NB4 (cell line): ENCODE results near the gene OTX2.

Experiments
- DNase-seq: peaks from one replicate; pipeline ENCODE4 v3.0.0; 2010; ENCODE audit warnings: low read depth
- H3K4me3 ChIP-seq: one replicate; pipeline ENCODE4 v1.5.1; 2011; ENCODE audit warnings: mild to moderate bottlenecking, low read depth, low read length, moderate library complexity
- MYC ChIP-seq: IDR thresholded peaks from 2 replicates; pipeline ENCODE4 v1.6.1; 2011; ENCODE audit warnings: low read depth, low read length
- POLR2A ChIP-seq: IDR thresholded peaks from 2 replicates; pipeline ENCODE4 v1.6.1; 2011; ENCODE audit warnings: mild to moderate bottlenecking; ENCODE audit not compliant: insufficient read length; ENCODE audit errors: extremely low read depth
- TF ChIP-seq, protein P1 (sequence below): IDR thresholded peaks from 2 replicates; pipeline ENCODE4 v1.6.1; 2011; ENCODE audit warnings: low read depth, low read length
- TF ChIP-seq, protein P2 (sequence below): IDR thresholded peaks from one replicate; pipeline ENCODE4 v1.5.1; 2012; ENCODE audit warnings: low read depth, low read length

OTX2 gene

DNA sequence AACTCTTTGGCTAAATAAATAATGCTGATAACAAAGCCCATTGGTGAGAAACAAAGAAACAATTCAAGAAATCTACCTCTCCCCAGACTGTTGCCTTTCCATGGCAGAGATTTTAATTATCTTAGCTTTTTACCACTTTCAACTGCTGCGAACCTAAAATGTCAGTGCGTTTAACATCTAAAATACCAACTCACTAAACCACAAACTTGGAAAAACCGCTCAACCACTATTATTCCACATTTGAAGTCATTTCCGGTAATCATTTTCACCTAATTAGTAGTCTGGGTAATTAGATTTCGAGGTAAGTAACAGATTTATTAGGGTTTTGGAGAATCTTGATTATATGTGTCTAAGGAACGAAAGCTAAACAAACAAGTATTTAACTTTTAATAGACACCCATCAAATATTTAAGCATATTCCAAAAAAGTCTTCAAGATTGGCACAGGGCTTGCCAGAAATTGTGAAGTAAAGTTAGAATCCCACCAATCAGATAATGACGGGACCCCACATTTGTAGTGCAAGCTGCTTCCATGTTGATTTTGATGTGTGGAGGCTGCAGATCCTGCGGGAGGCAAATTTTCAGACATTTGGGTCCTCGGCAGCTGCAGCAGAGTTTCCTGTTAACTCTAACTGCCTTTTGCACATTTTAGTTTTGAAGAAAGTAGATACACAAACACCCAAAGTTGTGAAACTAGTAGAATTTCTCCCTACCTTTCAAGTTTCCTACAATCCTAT, 4.1 kb downstream of the OTX2 start:
- DNase-seq: no peak
- no peak overlapping the region for H3K4me3 ChIP-seq
- TF ChIP-seq, protein P1, sequence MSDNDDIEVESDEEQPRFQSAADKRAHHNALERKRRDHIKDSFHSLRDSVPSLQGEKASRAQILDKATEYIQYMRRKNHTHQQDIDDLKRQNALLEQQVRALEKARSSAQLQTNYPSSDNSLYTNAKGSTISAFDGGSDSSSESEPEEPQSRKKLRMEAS: no peak
- TF ChIP-seq, protein P2, sequence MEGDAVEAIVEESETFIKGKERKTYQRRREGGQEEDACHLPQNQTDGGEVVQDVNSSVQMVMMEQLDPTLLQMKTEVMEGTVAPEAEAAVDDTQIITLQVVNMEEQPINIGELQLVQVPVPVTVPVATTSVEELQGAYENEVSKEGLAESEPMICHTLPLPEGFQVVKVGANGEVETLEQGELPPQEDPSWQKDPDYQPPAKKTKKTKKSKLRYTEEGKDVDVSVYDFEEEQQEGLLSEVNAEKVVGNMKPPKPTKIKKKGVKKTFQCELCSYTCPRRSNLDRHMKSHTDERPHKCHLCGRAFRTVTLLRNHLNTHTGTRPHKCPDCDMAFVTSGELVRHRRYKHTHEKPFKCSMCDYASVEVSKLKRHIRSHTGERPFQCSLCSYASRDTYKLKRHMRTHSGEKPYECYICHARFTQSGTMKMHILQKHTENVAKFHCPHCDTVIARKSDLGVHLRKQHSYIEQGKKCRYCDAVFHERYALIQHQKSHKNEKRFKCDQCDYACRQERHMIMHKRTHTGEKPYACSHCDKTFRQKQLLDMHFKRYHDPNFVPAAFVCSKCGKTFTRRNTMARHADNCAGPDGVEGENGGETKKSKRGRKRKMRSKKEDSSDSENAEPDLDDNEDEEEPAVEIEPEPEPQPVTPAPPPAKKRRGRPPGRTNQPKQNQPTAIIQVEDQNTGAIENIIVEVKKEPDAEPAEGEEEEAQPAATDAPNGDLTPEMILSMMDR: no peak
- TF ChIP-seq MYC (no peak), POLR2A (no peak)

DNA sequence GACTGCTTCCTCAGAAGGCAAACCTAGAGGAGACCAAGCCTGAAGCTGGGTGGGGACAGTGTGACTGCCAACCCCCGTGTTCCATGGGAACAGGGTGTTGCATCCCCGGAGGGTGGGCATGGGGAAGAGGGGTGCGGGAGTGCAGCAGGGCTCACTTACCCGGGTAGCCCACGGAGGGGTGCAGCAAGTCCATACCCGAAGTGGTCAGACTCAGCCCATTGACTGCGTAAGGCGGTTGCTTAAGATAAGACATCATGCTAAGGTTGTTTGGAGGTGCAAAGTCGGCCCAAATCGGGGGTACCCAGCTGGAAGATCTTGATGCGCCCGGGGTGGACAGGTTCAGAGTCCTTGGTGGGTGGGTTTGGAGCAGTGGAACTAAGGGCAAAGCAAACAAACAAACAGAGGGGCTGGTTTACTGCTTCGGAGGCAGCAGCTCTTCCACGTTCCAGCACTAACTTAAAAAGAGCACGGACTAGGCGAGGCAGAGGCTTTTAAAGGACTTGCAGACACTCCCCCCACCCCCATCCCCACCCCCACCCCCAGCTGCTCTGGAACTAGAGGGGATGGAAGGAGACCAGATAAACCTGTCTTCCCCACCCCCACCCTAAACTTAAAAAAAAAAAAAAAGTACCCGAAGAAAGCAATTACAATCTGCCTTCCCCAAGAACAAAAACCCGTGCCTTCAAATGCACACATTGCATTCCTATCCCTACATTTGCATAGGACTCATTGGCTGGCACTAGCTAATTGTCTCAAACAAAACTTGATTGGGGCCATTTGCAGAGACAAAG, 4.9 kb downstream of the OTX2 start:
- no peak overlapping the region for H3K4me3 ChIP-seq
- TF ChIP-seq, protein P2: no peak
- TF ChIP-seq MYC (no peak), POLR2A (no peak)
- TF ChIP-seq, protein P1: no peak
- DNase-seq: no peak

DNA sequence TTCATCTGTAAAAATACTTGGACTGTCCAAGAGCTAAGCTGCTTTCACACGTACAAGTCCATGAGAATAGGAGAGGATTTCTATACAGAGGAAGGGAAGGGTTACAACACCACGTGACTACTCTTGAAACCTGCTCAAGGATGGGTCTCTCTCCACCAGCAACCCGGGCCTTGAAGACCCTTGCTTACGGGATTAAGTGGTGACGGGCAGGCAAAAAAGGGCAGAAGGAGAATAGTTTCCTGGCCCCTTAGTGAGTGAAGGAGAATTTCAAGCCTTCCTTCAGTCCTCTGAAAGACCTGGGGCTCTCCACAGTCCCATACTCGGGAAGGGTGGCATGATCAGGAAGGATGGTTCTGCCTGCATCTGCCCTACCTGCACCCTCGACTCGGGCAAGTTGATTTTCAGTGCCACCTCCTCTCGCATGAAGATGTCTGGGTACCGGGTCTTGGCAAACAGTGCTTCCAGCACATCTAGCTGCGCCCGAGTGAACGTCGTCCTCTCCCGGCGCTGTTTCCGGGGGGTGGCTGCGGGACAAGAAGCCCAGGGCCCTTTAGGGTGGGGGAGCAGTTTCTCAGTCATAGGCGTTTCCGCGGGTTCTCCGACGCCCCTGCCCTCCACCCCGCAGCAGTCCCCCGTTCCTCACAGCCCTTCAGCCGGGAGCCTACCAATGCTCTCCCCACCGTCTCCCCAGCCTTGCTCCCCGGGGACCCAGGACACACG, 6.3 kb downstream of the OTX2 start:
- no peak overlapping the region for H3K4me3 ChIP-seq
- TF ChIP-seq, protein P1: no peak
- TF ChIP-seq POLR2A (no peak), MYC (no peak)
- TF ChIP-seq, protein P2: no peak
- no peak for DNase-seq

DNA sequence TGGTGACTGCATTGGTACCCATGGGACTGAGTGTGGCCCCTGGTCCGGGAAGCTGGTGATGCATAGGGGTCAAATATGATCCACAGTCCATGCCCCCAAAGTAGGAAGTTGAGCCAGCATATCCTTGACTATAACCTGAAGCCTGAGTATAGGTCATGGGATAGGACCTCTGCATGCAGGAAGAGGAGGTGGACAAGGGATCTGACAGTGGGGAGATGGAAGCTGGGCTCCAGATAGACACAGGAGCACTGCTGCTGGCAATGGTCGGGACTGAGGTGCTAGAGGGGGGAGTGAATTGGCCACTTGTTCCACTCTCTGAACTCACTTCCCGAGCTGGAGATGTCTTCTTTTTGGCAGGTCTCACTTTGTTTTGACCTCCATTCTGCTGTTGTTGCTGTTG, 8.4 kb downstream of the OTX2 start:
- TF ChIP-seq MYC (no peak), POLR2A (no peak)
- TF ChIP-seq, protein P2: no peak
- TF ChIP-seq, protein P1: no peak
- no peak overlapping the region for H3K4me3 ChIP-seq
- no peak for DNase-seq

DNA sequence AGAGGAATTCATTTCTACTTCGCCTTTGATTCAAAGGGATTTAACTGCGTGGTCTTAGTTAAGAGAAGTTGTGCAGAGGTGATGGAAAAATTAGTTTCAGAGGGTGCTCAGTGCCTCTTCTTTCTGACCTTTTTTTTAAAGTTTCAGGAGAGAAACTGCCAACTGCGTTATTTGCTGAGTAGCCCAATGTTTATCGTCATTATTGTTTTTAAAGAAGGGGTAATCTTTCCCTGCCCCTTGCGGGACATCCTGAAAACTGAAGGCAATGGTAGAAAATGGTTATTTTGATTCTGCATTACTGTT, 11.0 kb downstream of the OTX2 start:
- no peak for DNase-seq
- no peak overlapping the region for H3K4me3 ChIP-seq
- TF ChIP-seq MYC: no peak
- TF ChIP-seq, protein P2: no peak
- TF ChIP-seq POLR2A: no peak
- TF ChIP-seq, protein P1: no peak
